IMR-90 (cell line): ENCODE measurements around the gene LYZL1. TPM values are rescaled to one million over a fixed set of nuclear protein-coding genes. Genes with fewer than 3 reads are reported as not detected.

Experiments
- ATAC-seq: fragments of 200-7000 bp; cut with Tn5 transposase; 2 replicates; pipeline ENCODE4 v1.9.1; 2020; ENCODE audit warnings: low read depth, mild to moderate bottlenecking, moderate library complexity
- BruUV-seq: library from RNA; stranded (reverse); fragments of 400-500 nt; replicated peaks from 2 replicates; lab custom pipeline; 2021; lab: Mats Ljungman, UMichigan
- CTCF ChIA-PET: fragments of 300-600 bp; formaldehyde crosslinking; extraction: SDS; loops from one replicate; lab custom pipeline; 2021; ENCODE audit warnings: antibody characterized with exemption; lab: Yijun Ruan, JAX
- POLR2A ChIA-PET: fragments of 300-600 bp; sonication (Branson Sonifier 250); formaldehyde crosslinking; loops from one replicate; lab custom pipeline; 2022; ENCODE audit warnings: antibody characterized with exemption; ENCODE audit not compliant: unreplicated experiment; lab: Charles Lee
- DNase-seq: peaks from one replicate; pipeline ENCODE4 v3.0.0; 2013
- H2AFZ ChIP-seq: replicated peaks from 2 replicates; pipeline ENCODE3; 2013; ENCODE audit warnings: low read length, mild to moderate bottlenecking; ENCODE audit not compliant: poor library complexity
- H2AK5ac ChIP-seq: 2 replicates; pipeline ENCODE4 v1.6.1; 2013; ENCODE audit warnings: low read depth, low read length, inconsistent platforms
- H2AK9ac ChIP-seq: replicated peaks from 2 replicates; pipeline ENCODE3; 2013; ENCODE audit warnings: mild to moderate bottlenecking, low read depth, low read length, moderate library complexity; ENCODE audit not compliant: poor library complexity
- H2BK120ac ChIP-seq: 2 replicates; pipeline ENCODE4 v1.6.1; 2013; ENCODE audit warnings: low read depth, low read length, inconsistent platforms
- H2BK15ac ChIP-seq: 3 replicates; pipeline ENCODE4 v1.6.1; 2013; ENCODE audit warnings: low read depth, low read length, inconsistent platforms
- H2BK20ac ChIP-seq: 2 replicates; pipeline ENCODE4 v1.6.1; 2013; ENCODE audit warnings: low read depth, mild to moderate bottlenecking, inconsistent platforms, low read length, moderate library complexity
- H2BK5ac ChIP-seq: 2 replicates; pipeline ENCODE4 v1.6.1; 2013; ENCODE audit warnings: mild to moderate bottlenecking, low read depth, low read length, inconsistent platforms; ENCODE audit not compliant: poor library complexity, severe bottlenecking
- H3K14ac ChIP-seq: replicated peaks from 2 replicates; pipeline ENCODE4 v1.6.1; 2013; ENCODE audit warnings: low read depth, low read length, inconsistent platforms
- H3K18ac ChIP-seq: 2 replicates; pipeline ENCODE4 v1.6.1; 2013; ENCODE audit warnings: low read depth, low read length, control low read depth
- H3K23ac ChIP-seq: 2 replicates; pipeline ENCODE4 v1.6.1; 2013; ENCODE audit warnings: low read depth, low read length, inconsistent platforms
- H3K27ac ChIP-seq: 2 replicates; pipeline ENCODE4 v1.5.1; 2013; ENCODE audit warnings: mild to moderate bottlenecking, control low read depth, low read length; ENCODE audit not compliant: insufficient read depth
- H3K27me3 ChIP-seq: 2 replicates; pipeline ENCODE4 v1.6.1; 2013; ENCODE audit warnings: low read length; ENCODE audit not compliant: control insufficient read depth, insufficient read depth
- H3K36me3 ChIP-seq: 2 replicates; pipeline ENCODE4 v1.6.1; 2013; ENCODE audit warnings: low read length, mixed read lengths; ENCODE audit not compliant: control insufficient read depth, insufficient read depth
- H3K4ac ChIP-seq: 2 replicates; pipeline ENCODE4 v1.6.1; 2013; ENCODE audit warnings: low read depth, low read length, inconsistent platforms
- H3K4me1 ChIP-seq: 2 replicates; pipeline ENCODE4 v1.6.1; 2013; ENCODE audit warnings: low read length, mixed read lengths; ENCODE audit not compliant: control insufficient read depth, insufficient read depth
- H3K4me2 ChIP-seq: 2 replicates; pipeline ENCODE4 v1.6.1; 2013; ENCODE audit warnings: low read depth, mild to moderate bottlenecking, control low read depth, low read length, moderate library complexity
- H3K4me3 ChIP-seq: 2 replicates; pipeline ENCODE4 v1.5.1; 2013; ENCODE audit warnings: low read depth, mild to moderate bottlenecking, control low read depth, low read length, moderate library complexity; ENCODE audit not compliant: insufficient read depth
- H3K56ac ChIP-seq: 2 replicates; pipeline ENCODE4 v1.6.1; 2013; ENCODE audit warnings: low read length, inconsistent platforms; ENCODE audit not compliant: insufficient read depth; ENCODE audit errors: extremely low read depth
- H3K79me1 ChIP-seq, 2 experiments: 2 replicates each; pipeline ENCODE4 v1.6.1; 2013; ENCODE audit warnings: low read length in 2 of 2, inconsistent platforms in 1 of 2, low read depth in 1 of 2
- H3K9ac ChIP-seq: 2 replicates; pipeline ENCODE4 v1.6.1; 2013; ENCODE audit warnings: low read depth, low read length, control low read depth
- H3K9me1 ChIP-seq: 2 replicates; pipeline ENCODE4 v1.6.1; 2013; ENCODE audit warnings: low read length, inconsistent platforms; ENCODE audit not compliant: insufficient read depth
- H3K9me3 ChIP-seq: 2 replicates; pipeline ENCODE4 v1.6.1; 2013; ENCODE audit warnings: low read length; ENCODE audit not compliant: control insufficient read depth, insufficient read depth
- H4K20me1 ChIP-seq: 2 replicates; pipeline ENCODE4 v1.6.1; 2013; ENCODE audit warnings: low read length, inconsistent platforms; ENCODE audit not compliant: insufficient read depth
- H4K5ac ChIP-seq: 2 replicates; pipeline ENCODE4 v1.6.1; 2013; ENCODE audit warnings: mild to moderate bottlenecking, low read depth, low read length, control low read depth
- H4K8ac ChIP-seq, 2 experiments: 2 replicates each; pipeline ENCODE4 v1.6.1; 2013; ENCODE audit warnings: low read depth in 2 of 2, low read length in 2 of 2, control low read depth in 1 of 2, inconsistent platforms in 1 of 2
- H4K91ac ChIP-seq: 2 replicates; pipeline ENCODE4 v1.6.1; 2013; ENCODE audit warnings: low read depth, low read length, inconsistent platforms; ENCODE audit not compliant: insufficient read depth
- BHLHE40 ChIP-seq: fragments of 150-350 bp; IDR thresholded peaks from 2 replicates; pipeline ENCODE4 v1.6.1; 2016; ENCODE audit warnings: mild to moderate bottlenecking, low read depth, low read length
- CEBPB ChIP-seq: IDR thresholded peaks from 2 replicates; pipeline ENCODE4 v1.6.1; 2012; ENCODE audit warnings: low read depth, low read length, improper control_type of control experiment
- CTCF ChIP-seq: conservative IDR thresholded peaks from 2 replicates; pipeline ENCODE4 v1.5.1; 2012; ENCODE audit warnings: mild to moderate bottlenecking, low read depth, low read length, improper control_type of control experiment
- FOS ChIP-seq: fragments of 150-350 bp; IDR thresholded peaks from 2 replicates; pipeline ENCODE4 v1.6.1; 2016; ENCODE audit warnings: low read depth, low read length
- POLR2A ChIP-seq: IDR thresholded peaks from 2 replicates; pipeline ENCODE4 v1.6.1; 2012; ENCODE audit warnings: mild to moderate bottlenecking, low read depth, low read length
- RAD21 ChIP-seq: IDR thresholded peaks from 2 replicates; pipeline ENCODE4 v1.6.1; 2012; ENCODE audit warnings: low read length, improper control_type of control experiment
- SMC3 ChIP-seq: fragments of 150-350 bp; IDR thresholded peaks from 2 replicates; pipeline ENCODE4 v1.6.1; 2016; ENCODE audit warnings: low read depth, mild to moderate bottlenecking, antibody characterized with exemption, low read length, moderate library complexity
- WGBS, 2 experiments: methylation state at CpG; one replicate each; pipeline versions ENCODE4 v1.1.5 to v1.1.7; 2013; ENCODE audit warnings: missing lambda C conversion rate in 2 of 2; ENCODE audit not compliant: insufficient read length in 1 of 2; ENCODE audit errors: extremely low coverage in 2 of 2; 5-methylcytosine and 5-hydroxymethylcytosine counted together
- dilution Hi-C: fragments of 300-500 bp; cut with HindIII; formaldehyde crosslinking; loops from one replicate; pipeline ENCODE4 v1.14.3; 2018; ENCODE audit warnings: low sequenced_read_pairs; ENCODE audit not compliant: unreplicated experiment
- in situ Hi-C: fragments of 300-500 bp; cut with MboI; formaldehyde crosslinking; loops from 3 replicates; pipeline ENCODE4 v1.14.3; 2019; ENCODE audit warnings: low sequenced_read_pairs, inconsistent platforms, mixed read lengths
- intact Hi-C: fragments of 100-400 bp; cut with micrococcal nuclease; formaldehyde crosslinking; loops from 2 replicates; pipeline ENCODE4 v1.10.0; 2022
- polyA plus RNA-seq, 3 experiments: library from polyadenylated mRNA; depleted of rRNA; stranded (reverse); fragments of >200 nt; gene quantifications; 2 replicates each; pipeline ENCODE4 v1.2.3, GENCODE V29; 2012; ENCODE audit warnings: low replicate concordance in 1 of 3
- total RNA-seq: library from RNA; depleted of rRNA; stranded (reverse); fragments of >200 nt; gene quantifications from 2 replicates; pipeline ENCODE4 v1.2.3, GENCODE V29; 2012

LYZL1 gene
- total and polyA plus RNA-seq, 2 of the 4 experiments (the other 2 are of a cell fraction), result not detected

GRCh38 chr10:29271877-29272276, 17.0 kb upstream of the LYZL1 start:
- Histone ChIP-seq H3K9me3 (peaks cover 4% of the 10 kb centered on the region; the same call in 1 of the 2 replicates), H2BK15ac (no peak overlapping the region), H4K5ac (no peak overlapping the region), H4K20me1 (no peaks in the 10 kb centered on the region), H3K27me3 (peaks cover 18% of the 10 kb centered on the region), H3K79me1 (no peaks in the 10 kb centered on the region), H3K4me2 (no peak overlapping the region), H2BK120ac (no peak overlapping the region), H3K4me3 (no peak overlapping the region), H3K4me1 (no peaks in the 10 kb centered on the region), H4K91ac (no peak overlapping the region), H3K27ac (no peak overlapping the region), H3K18ac (no peak overlapping the region), H2AK9ac (no peak overlapping the region), H3K9ac (no peak overlapping the region), H3K9me1 (no peaks in the 10 kb centered on the region), H3K56ac (no peak overlapping the region), H3K23ac (no peak overlapping the region), H2BK5ac (no peak overlapping the region), H3K14ac (no peak overlapping the region), H2BK20ac (no peak overlapping the region), H2AFZ (no peak overlapping the region), H2AK5ac (no peak overlapping the region), H3K4ac (no peak overlapping the region), H4K8ac (no peak overlapping the region), H3K36me3 (no peaks in the 10 kb centered on the region)
- intact Hi-C loops, result no loop called here
- 60% methylated on average over 1 of the region's 2 CpGs; no CpG with 5 or more reads in 1 of the 2 experiments for WGBS, 2 experiments
- TF ChIP-seq BHLHE40 (no peak), RAD21 (no peak), SMC3 (no peak), CEBPB (peak; percentile 79), FOS (no peak), CTCF (no peak), POLR2A (no peak)
- BruUV-seq, result no TSS peak
- no peak for ATAC-seq
- dilution Hi-C loops, result no loop called here
- in situ Hi-C loops, result no loop called here
- ChIA-PET POLR2A (no interaction called here), CTCF (no interaction called here)
- no peak for DNase-seq
